IgD-negative memory B cell (primary cell): ENCODE measurements around the gene IGDCC3. TPM values are rescaled to one million over a fixed set of nuclear protein-coding genes. Genes with fewer than 3 reads are reported as not detected.

Experiments
- H3K27ac Mint-ChIP-seq, 3 donors: one replicate each; pipeline ENCODE4 v1.8.0; 2020 to 2022; ENCODE audit warnings: mild to moderate bottlenecking in 3 of 3, mixed read lengths in 3 of 3, moderate library complexity in 1 of 3
- H3K27me3 Mint-ChIP-seq: one replicate; pipeline ENCODE4 v1.8.0; 2021; ENCODE audit warnings: mixed read lengths
- H3K36me3 Mint-ChIP-seq: one replicate; pipeline ENCODE4 v1.8.0; 2020; ENCODE audit warnings: mild to moderate bottlenecking, mixed read lengths
- H3K4me1 Mint-ChIP-seq, 3 donors: one replicate each; pipeline ENCODE4 v1.8.0; 2020 to 2022; ENCODE audit warnings: mixed read lengths in 3 of 3, mild to moderate bottlenecking in 1 of 3
- H3K4me3 Mint-ChIP-seq, 4 donors: one replicate each; pipeline ENCODE4 v1.8.0; 2020 to 2022; ENCODE audit warnings: mild to moderate bottlenecking in 4 of 4, mixed read lengths in 4 of 4, moderate library complexity in 3 of 4
- H3K9me3 Mint-ChIP-seq, 3 donors: one replicate each; pipeline ENCODE4 v1.8.0; 2020 to 2021; ENCODE audit warnings: mixed read lengths in 3 of 3, mild to moderate bottlenecking in 1 of 3
- polyA plus RNA-seq: library from polyadenylated mRNA; unstranded; fragments of 300-500 nt; fragmentation: Illumina TruSeq; gene quantifications from one replicate; pipeline ENCODE4 v1.2.3, GENCODE V29; 2021

The IGDCC3 gene
- polyA plus RNA-seq, 1 donor from 2014 or later, result not detected

GRCh38 chr15:65385870-65386258, 8.1 kb upstream of the IGDCC3 start:
- H3K36me3 Mint-ChIP-seq, result no peaks in the 10 kb centered on the region
- no peaks in the 10 kb centered on the region for H3K9me3 Mint-ChIP-seq
- H3K4me1 Mint-ChIP-seq, result peaks cover 4 to 11% (median 5%) of the 10 kb centered on the region in 3 donors
- H3K27ac Mint-ChIP-seq, result no peak overlapping the region
- peaks cover 9% of the 10 kb centered on the region for H3K27me3 Mint-ChIP-seq
- H3K4me3 Mint-ChIP-seq, result peak overlapping the region in 2 of 4 donors; percentile 88 to 91

- no peaks in the 10 kb centered on the region for H3K9me3 Mint-ChIP-seq
- H3K4me1 Mint-ChIP-seq, result peaks cover 4 to 11% (median 5%) of the 10 kb centered on the region in 3 donors
- peak overlapping the region; percentile 83 to 95 (median 90) for H3K4me3 Mint-ChIP-seq
- H3K27me3 Mint-ChIP-seq, result peaks cover 9% of the 10 kb centered on the region
- H3K27ac Mint-ChIP-seq, result no peak overlapping the region
- no peaks in the 10 kb centered on the region for H3K36me3 Mint-ChIP-seq
Observed at GRCh38 chr15:65384895-65385869, 7.4 kb upstream of the IGDCC3 start.

DNA sequence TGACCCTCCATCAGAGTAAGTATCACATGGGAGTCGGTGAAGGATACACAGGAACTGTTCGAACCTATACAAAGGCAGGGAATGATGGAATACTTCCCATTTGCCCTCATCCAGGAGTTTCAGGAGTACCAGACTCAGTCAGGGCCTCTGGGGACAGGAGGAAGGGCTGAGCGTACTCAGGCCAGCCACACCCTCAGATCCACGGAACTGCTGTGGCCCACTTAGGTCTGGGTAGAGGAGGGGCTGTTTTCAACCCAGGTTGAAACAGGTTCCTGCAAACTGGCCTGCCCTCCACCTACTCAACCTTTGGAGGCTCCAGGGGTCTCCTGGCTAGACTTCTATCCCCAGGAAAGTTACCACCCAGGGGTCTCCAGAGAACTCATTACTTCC, 6.7 kb upstream of the IGDCC3 start:
- H3K27me3 Mint-ChIP-seq, result peaks cover 10% of the 10 kb centered on the region
- H3K27ac Mint-ChIP-seq, result no peak overlapping the region
- peaks cover 4 to 11% (median 5%) of the 10 kb centered on the region in 3 donors for H3K4me1 Mint-ChIP-seq
- no peaks in the 10 kb centered on the region for H3K36me3 Mint-ChIP-seq
- no peaks in the 10 kb centered on the region for H3K9me3 Mint-ChIP-seq
- H3K4me3 Mint-ChIP-seq, result peak overlapping the region; percentile 83 to 95 (median 90)

GRCh38 chr15:65383991-65384390, 6.2 kb upstream of the IGDCC3 start:
- H3K9me3 Mint-ChIP-seq, result no peaks in the 10 kb centered on the region
- H3K4me3 Mint-ChIP-seq, result peak overlapping the region in 3 of 4 donors; percentile 27 to 91 (median 88)
- no peaks in the 10 kb centered on the region for H3K36me3 Mint-ChIP-seq
- peaks cover 4 to 11% (median 5%) of the 10 kb centered on the region in 3 donors for H3K4me1 Mint-ChIP-seq
- H3K27me3 Mint-ChIP-seq, result peaks cover 8% of the 10 kb centered on the region
- no peak overlapping the region for H3K27ac Mint-ChIP-seq

DNA sequence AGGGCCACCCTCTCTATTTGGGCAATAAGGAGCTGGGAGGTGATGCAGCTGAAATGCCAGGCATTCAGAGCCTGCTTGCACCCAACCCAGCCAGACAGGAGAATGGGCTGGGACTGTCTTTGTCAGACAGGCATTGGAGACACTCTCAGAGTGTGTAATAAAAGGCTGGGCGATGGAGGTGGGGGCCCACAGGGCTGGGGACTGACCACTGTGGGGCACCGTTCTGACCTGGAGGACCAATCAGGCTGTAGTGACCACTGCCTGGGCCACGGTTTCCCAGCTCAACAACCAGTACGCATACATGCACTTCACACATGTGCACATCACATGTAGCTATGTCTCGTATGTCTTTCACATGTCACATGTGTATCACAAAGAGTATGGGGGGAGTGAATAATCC, 5.7 kb upstream of the IGDCC3 start:
- no peaks in the 10 kb centered on the region for H3K36me3 Mint-ChIP-seq
- no peak overlapping the region for H3K27ac Mint-ChIP-seq
- no peaks in the 10 kb centered on the region for H3K9me3 Mint-ChIP-seq
- H3K4me3 Mint-ChIP-seq, result peak overlapping the region in 2 of 4 donors; percentile 47 to 64
- peaks cover 4 to 12% (median 7%) of the 10 kb centered on the region in 3 donors for H3K4me1 Mint-ChIP-seq
- peaks cover 12% of the 10 kb centered on the region for H3K27me3 Mint-ChIP-seq

- no peaks in the 10 kb centered on the region for H3K9me3 Mint-ChIP-seq
- no peaks in the 10 kb centered on the region for H3K36me3 Mint-ChIP-seq
- peak overlapping the region in 1 of 4 donors; percentile 0 for H3K4me3 Mint-ChIP-seq
- no peak overlapping the region for H3K27ac Mint-ChIP-seq
- H3K27me3 Mint-ChIP-seq, result peaks cover 14% of the 10 kb centered on the region
- H3K4me1 Mint-ChIP-seq, result peaks cover 4 to 13% (median 7%) of the 10 kb centered on the region in 3 donors
Observed at GRCh38 chr15:65382921-65383320, 5.1 kb upstream of the IGDCC3 start.

DNA sequence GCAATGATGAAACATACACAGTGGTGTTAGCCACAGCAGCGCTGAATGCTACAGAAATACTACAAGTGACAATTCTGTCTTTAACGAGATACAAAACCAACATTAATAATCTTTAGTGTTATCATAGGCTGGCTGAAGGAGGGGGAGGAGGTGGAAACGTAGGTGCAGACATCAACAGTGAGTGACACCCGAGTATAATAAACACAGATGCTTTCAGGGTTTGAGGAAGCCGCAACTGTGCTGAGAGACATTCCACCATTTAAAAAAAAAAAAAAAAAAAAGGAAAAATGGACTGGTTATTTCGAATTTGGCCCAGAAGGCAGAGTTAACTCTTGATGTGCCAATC, 4.3 kb upstream of the IGDCC3 start:
- H3K4me3 Mint-ChIP-seq, result no peak overlapping the region
- no peaks in the 10 kb centered on the region for H3K36me3 Mint-ChIP-seq
- peaks cover 4 to 13% (median 8%) of the 10 kb centered on the region in 3 donors for H3K4me1 Mint-ChIP-seq
- H3K27ac Mint-ChIP-seq, result no peak overlapping the region
- H3K27me3 Mint-ChIP-seq, result peaks cover 16% of the 10 kb centered on the region
- H3K9me3 Mint-ChIP-seq, result no peaks in the 10 kb centered on the region

DNA sequence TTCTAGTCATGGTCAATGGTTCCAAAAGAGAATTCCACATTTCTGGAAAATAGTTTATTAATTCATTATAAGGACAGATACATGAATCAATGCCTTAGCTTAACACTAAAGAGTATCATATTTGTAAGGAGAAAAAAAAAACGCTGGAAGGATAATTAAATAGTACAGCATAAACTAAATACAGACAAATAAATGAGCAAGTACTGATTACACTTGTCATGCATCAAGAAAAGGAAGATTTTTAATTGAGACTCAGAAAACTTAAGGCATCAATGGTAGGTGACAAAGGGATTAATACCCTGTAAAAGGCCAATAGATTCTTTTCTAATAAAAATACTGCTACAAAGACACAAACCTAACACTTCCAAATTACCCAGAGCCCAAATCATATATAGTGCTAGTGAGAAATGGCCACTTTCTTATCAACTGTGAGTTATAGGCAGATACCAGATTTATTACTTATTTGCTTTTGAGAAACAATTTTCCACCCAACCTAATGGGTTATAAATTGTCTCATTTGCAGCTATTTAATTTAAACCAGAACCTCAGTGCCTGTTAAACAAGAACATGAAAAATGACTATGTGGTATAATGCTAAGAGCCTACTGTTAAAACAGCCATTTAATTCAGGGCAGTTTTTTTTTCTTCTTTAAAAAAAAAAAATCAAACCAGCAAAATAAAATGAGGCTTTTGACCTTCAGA, 3.8 kb upstream of the IGDCC3 start:
- Mint-ChIP-seq H3K27ac (no peak overlapping the region), H3K4me1 (peaks cover 4 to 17% (median 13%) of the 10 kb centered on the region in 3 donors), H3K36me3 (no peaks in the 10 kb centered on the region), H3K27me3 (peaks cover 21% of the 10 kb centered on the region), H3K9me3 (no peaks in the 10 kb centered on the region), H3K4me3 (no peak overlapping the region)

GRCh38 chr15:65379986-65380385, 2.2 kb upstream of the IGDCC3 start:
- no peaks in the 10 kb centered on the region for H3K36me3 Mint-ChIP-seq
- peak overlapping the region in 1 of 4 donors; percentile 7 for H3K4me3 Mint-ChIP-seq
- H3K27ac Mint-ChIP-seq, result no peak overlapping the region
- no peaks in the 10 kb centered on the region for H3K9me3 Mint-ChIP-seq
- H3K27me3 Mint-ChIP-seq, result peaks cover 35% of the 10 kb centered on the region
- peaks cover 10 to 15% (median 14%) of the 10 kb centered on the region in 3 donors for H3K4me1 Mint-ChIP-seq

GRCh38 chr15:65377105-65377975, 462 bp downstream of the IGDCC3 start:
- peak overlapping the region; percentile 69 to 88 (median 80) for H3K4me3 Mint-ChIP-seq
- H3K27ac Mint-ChIP-seq, result no peak overlapping the region
- peaks cover 48% of the 10 kb centered on the region for H3K27me3 Mint-ChIP-seq
- H3K36me3 Mint-ChIP-seq, result no peaks in the 10 kb centered on the region
- H3K9me3 Mint-ChIP-seq, result peaks cover 0 to 3% (median 0%) of the 10 kb centered on the region in 3 donors
- H3K4me1 Mint-ChIP-seq, result peaks cover 6 to 9% (median 7%) of the 10 kb centered on the region in 3 donors

- Mint-ChIP-seq H3K9me3 (peaks cover 0 to 3% (median 0%) of the 10 kb centered on the region in 3 donors), H3K27ac (no peak overlapping the region), H3K4me1 (peaks cover 6 to 9% (median 7%) of the 10 kb centered on the region in 3 donors), H3K36me3 (no peaks in the 10 kb centered on the region), H3K27me3 (peaks cover 48% of the 10 kb centered on the region), H3K4me3 (peak overlapping the region; percentile 69 to 88 (median 80))
Observed at GRCh38 chr15:65376767-65377104, 1.1 kb downstream of the IGDCC3 start.

- H3K27ac Mint-ChIP-seq, result no peak overlapping the region
- peaks cover 48% of the 10 kb centered on the region for H3K27me3 Mint-ChIP-seq
Observed at GRCh38 chr15:65375871-65376607, 1.8 kb downstream of the IGDCC3 start.

DNA sequence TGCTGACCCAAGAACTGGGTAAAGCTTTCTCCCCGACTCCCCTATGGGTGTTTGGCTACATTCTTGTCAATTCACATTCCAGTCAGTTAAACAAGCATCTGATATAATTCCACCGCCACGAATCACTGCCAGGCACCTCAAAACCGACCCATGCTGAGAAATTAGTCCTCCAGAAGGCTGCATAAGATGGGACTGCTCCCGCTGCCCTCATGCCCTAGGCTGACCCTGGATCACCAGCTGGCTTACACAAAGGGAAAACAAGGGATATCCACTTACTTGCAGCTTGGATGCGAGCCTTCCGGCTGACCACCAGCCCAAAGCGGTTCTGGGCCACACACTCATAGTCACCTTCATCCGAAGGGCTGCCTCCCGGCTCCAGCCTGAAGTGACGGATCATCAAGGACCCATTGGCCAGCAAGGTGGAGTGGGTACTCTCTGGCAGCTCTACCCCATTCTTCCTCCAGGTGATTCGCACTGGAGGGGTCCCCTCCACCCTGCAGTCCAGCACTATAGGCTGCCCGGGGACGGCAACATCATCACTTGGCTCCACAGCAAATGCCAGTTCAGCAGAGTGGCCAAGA, 2.9 kb downstream of the IGDCC3 start:
- H3K36me3 Mint-ChIP-seq, result no peaks in the 10 kb centered on the region
- peaks cover 6 to 9% (median 7%) of the 10 kb centered on the region in 3 donors for H3K4me1 Mint-ChIP-seq
- peaks cover 44% of the 10 kb centered on the region for H3K27me3 Mint-ChIP-seq
- H3K27ac Mint-ChIP-seq, result no peak overlapping the region
- H3K4me3 Mint-ChIP-seq, result no peak overlapping the region
- H3K9me3 Mint-ChIP-seq, result peaks cover 0 to 3% (median 0%) of the 10 kb centered on the region in 3 donors

More at GRCh38 chr15:65375871-65376607, 1.8 kb downstream of the IGDCC3 start:
- Mint-ChIP-seq H3K36me3 (no peaks in the 10 kb centered on the region), H3K4me3 (peak overlapping the region in 3 of 4 donors; percentile 66 to 85 (median 69)), H3K4me1 (peaks cover 6 to 9% (median 7%) of the 10 kb centered on the region in 3 donors), H3K9me3 (peaks cover 0 to 3% (median 0%) of the 10 kb centered on the region in 3 donors)
